ENCODE results near the gene CCDC112.
"Not testable (repeated sequence)": the region's sequence is repeated elsewhere in the genome, so short reads cannot be mapped to it uniquely, and the experiment has no call there.

CCDC112 gene, protein sequence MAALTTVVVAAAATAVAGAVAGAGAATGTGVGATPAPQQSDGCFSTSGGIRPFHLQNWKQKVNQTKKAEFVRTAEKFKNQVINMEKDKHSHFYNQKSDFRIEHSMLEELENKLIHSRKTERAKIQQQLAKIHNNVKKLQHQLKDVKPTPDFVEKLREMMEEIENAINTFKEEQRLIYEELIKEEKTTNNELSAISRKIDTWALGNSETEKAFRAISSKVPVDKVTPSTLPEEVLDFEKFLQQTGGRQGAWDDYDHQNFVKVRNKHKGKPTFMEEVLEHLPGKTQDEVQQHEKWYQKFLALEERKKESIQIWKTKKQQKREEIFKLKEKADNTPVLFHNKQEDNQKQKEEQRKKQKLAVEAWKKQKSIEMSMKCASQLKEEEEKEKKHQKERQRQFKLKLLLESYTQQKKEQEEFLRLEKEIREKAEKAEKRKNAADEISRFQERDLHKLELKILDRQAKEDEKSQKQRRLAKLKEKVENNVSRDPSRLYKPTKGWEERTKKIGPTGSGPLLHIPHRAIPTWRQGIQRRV

DNA sequence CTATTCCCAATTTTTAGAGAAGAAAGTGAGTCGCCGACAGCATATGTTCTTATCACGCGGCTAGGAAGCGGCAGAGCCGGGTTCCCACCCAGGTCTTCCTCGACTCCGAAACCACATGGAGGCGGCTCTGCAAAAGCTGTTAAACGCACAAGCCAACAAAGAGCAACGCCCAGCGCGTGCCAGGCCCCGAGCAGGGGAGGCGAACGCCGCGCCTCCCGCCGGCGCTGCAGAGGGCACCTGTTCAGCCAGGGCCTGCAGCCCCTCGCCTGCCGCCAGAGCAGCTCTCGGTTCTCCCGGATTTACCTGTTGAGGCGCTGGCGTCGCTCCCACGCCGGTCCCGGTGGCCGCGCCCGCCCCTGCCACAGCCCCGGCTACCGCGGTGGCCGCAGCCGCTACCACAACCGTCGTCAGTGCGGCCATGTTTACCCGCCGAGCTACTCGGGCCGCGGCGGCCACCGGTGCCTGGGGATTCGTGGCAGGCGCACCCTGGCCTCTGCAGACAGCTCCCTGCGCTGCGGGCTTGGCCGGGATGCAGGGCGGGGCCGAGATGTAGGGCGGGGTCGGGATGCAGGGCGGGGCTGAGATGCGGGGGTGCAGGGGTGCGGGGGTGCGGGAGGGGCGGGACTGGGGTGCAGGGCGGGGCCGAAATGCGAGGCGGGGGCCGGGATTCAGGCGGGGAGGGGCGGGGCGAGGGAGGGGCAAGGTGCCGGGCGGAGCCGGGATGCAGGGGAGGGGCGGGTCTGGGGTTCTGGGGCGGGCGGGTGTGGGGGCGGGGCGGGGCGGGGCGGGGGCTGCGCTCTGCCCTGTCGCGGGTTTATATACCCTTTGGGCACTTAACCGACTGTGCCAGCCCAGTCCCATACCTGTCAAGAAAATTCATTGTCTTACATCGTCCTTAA is at the start of gene CCDC112:
CCDC112 (minus strand) TSS at position 531 of the 899 bp plus-strand sequence; CDS start at position 420, 111 bp downstream.
- DNase-seq (ENCODE audit: low spot score) = peak; percentile 76

DNA sequence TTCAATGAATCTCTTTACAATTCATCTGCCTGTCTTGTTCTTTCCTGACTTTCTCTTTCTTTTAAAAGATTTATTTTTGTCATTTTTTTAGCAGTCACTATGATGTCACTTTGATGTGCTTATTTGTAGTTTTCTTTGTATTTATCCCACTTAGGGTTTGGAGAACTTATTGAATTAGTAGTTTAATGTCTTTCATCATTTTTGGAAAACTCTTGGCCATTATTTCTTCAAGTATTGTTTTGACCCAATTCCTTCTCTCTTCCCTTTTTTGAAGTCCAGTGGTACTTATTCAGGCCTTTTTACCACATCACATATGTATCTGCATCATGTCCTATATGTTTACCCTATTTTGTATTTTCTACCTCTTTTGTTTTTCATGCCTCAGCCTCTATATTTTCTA is 48.9 kb upstream of the CCDC112 start:
- no peak for DNase-seq (ENCODE audit: low spot score)

DNA sequence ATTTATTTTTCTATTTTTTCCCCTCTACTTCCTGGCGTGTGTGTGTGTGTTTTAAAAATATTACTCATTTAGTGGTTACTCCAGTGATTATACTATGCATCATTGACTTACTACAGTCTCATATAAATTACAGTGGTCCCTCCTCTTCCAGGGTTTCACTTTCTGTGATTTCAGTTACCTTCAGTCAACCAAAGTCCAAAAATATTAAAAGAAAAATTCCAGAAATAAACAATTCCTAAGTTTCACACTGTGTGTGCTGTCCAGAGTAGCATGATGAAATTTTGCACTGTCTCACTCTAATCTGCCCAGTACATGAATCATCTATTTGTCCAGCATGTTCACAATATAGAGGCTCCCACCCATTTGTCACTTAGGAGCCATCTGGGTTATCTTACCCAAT is 47.4 kb upstream of the CCDC112 start:
- DNase-seq (ENCODE audit: low spot score) = no peak

DNA sequence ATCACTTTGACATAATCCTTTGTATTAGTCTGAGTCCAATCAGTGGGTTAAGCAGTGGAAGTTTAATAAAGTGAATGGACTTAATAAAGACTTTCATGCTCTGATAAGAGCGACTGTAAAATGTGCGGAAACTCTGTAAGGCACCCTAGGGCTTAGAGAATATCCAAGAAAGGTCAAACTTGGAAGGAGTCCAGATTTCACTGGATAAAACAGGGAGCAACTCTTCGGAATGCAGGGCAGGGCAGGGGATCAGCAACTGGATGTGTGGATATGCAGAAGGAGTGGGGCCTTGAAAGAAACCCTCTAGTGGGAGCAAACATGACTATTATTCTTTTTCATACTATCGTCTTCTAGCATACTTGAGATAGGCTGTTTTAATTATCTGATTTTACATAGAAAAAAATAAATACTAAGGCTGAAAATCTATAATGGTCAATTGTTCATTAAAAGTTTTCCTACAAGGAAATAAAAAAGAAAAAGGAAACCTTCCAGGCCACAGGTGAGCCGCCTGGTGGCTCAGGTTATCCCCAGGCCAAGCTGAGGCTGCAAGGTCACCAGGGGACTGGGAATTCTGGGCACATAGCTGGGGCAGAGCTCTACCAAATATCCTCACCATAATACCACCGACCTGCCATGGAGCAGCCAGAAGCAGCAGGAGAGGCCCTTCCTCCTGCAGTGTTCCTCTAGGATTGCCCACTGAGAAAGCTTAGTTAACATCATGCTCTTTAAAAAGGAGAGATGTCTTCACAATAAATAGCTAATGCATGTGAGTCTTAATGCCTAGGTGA is 46.3 kb upstream of the CCDC112 start:
- no peak for DNase-seq (ENCODE audit: low spot score)

DNA sequence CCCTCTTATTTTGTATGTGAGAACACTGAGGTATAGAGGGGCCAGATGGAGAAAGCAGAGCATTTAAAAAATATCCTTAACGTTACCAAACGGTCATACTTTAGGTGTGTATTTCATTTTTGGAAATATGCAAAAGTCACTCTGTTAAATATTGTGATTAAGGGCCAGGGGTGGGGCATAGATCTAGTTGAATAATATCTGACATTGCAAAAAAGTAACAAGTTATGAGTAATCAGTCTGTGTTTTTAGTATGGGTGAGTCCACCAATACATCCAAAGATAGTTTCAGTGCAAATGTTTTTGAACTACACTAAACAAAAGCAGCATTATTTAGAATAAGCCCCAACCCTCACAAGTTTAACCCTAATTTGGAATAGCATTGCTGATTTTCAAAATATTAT is 45.3 kb upstream of the CCDC112 start:
- DNase-seq (ENCODE audit: low spot score) = no peak

DNA sequence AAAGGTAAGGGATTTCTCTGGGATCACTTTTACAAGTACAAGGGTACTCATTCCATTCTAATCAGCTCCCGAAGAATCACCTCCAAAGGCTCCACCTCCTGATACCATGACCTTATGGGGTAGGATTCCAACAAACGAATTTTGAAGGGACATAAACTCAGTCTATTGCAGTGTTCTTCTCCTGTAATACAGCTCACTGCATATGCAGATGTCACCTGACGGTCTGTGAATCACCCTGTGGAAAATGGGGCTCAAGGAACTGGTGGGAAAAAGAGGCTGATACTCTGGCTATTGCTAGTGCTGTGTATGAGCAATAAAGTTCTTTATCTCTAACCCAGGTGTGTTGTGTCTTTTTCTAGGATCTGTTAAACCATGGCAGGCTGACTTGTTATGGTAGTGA is 42.4 kb upstream of the CCDC112 start:
- no peak for DNase-seq (ENCODE audit: low spot score)

DNA sequence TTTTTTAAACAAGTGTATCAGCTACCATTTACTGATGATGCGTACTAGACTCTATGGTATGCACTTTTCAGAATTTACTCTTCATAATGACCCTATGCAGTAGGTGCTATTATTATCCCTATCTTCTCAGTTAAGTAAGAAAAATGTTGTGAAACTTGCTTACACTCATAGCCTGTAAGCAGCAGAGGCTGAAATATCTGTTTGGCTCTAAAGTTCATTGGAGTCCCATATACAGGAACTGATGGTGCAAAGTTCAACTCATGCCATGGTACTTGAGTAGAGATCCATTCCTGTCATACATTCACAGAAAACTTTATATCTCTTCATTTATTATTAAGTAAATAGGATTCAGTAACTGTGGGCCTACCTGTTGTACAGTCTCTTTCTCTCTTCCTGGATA is 41.4 kb upstream of the CCDC112 start:
- DNase-seq (ENCODE audit: low spot score) = no peak

DNA sequence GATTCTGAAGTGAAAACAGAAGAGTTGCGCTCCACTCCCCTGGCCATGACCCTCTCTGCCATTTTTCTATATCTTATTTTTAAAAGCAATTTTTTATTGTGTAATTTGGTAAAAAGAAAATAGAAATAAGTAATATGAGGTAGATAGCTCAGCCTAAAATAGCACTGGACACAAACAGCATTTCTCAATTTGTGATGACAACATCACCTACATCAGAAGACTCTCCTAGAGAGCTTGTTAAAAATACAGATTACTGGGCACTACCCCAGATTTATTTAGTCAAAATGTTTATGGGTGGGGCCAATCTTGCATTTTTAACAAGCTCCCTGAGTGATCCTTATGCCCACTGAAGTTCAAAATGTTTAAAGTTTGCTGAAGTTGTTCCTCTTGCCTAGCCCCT is 40.5 kb upstream of the CCDC112 start:
- no peak for DNase-seq (ENCODE audit: low spot score)

DNA sequence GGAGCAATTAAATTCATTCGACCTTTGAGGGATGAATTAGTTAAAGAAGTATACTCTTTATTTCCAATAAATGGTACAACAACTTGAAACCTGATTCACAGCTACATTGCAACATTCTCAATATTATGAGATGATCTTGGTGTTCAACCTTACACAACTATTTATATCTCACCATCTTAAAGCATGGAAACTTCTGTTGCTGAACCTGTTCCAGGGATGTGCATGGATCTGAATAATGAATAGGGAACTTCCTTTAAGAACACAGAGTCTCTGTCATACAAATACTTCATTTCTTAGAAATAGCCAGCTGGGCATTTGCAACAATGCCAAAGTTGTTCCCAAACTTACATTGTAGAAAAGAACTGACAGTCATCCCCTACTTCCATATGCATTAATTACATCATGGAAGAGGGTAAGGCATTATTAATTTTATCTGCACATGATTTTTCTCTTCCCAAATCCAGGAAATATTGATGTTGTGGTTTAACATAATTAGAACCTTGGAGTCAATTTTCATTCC is 39.8 kb upstream of the CCDC112 start:
- peak; percentile 38 for DNase-seq (ENCODE audit: low spot score)

DNA sequence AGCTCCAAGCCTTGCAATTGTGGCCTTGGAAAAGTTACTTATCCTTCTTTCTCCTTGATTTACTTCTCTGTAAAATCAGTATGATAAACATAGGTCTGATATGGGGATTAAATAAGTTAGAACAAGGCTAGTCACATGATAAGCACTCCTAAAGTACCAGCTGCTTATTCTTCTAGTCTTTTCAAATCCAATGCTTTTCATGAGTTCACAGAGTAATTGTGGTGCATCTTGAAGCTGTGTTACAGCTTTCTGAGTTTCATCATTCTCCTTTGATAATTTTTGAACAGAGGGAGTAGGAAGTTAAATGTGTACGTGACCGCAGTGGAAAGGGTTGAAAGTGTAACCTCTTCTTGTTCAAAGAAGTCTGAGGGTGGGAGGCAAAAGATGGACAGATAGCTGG is 38.8 kb upstream of the CCDC112 start:
- no peak for DNase-seq (ENCODE audit: low spot score)

DNA sequence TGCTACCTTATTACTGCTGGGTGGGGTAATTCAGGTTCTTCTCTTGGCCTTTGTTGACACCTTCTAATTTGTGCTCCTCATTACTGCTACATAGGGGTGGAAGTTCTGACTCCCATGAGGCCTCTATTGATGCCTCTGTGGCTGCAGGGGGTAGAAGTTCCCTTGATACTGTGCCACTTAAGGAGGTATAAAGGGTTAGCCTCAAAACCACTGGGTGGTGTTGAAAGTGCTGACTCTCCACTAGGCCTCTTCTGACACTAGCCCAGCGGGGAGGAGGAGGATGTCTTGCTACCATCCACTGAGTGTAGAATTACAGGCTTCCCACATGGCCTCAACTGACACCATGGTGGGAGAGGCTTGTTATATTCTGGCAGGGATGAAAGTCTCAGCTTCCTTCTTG is 36.7 kb upstream of the CCDC112 start:
- DNase-seq (ENCODE audit: low spot score) = no peak

DNA sequence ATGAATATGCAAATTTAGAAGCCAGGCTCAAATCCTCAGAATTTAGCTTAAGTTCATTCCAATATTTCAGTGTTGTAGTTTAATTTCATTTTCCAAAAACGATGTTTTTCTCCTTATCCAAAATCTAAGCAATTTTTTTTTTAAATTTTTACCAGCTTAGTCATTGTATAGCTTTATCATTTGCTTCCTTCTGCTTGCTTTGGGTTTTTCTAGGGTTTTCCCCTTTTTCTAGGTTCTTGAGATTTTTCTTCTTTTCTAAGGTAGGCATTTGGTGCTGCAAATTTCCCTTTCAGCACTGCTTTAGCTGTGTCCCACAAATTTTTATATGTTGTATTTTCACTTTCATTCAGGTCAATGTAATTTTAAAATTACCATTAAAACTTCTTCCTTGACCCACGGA is 34.4 kb upstream of the CCDC112 start:
- DNase-seq (ENCODE audit: low spot score) = no peak

DNA sequence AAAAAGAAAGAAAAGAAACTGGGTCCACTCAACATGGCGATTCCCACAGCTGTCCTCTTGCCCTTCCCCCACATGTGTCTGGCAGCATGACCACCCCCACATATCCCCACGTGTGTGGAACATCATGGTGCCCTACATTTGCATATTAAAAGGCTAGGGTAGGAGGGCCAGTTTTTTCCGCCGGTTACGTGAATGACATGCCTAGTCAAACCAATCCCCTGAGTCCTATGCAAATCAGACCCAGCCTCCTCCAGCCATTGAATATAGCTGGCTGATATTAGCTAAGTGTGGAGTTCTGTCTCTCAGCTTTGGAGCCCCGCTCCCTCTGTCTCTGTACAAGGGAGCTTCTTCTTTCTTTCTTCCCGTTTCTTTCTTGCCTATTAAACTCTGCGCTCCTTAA is 33.0 kb upstream of the CCDC112 start:
- DNase-seq (ENCODE audit: low spot score) = no peak

DNA sequence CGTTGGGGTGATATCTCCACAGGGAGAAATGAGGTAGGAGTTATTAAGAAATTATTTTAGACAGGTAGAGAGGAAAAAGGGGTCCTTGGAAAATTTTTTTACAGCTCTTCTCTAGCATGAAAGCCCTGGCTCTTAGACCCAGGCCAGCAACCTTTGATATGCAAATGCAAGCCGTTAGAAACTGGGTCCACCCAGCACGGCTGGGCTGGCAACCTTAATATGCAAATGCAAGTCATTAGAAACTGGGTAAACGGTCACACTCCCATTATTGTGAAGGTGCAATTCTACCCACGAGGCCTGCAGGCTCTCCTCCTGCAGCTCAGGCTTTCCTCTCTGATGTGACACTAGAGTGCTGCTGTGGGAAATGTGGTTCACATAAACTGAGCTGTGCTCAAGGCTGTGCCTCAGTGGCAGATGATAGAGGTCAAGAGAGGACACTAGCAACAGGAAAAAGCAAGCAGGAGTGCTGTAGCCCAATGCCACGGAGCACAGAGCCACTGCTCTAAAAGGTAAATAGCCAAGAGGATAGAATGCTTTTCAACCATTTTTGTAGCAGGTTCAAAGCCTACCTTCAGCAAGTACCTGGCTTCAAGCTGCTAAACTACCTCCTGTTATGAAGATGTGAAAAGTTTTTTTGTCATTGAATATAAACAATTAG is 32.3 kb upstream of the CCDC112 start:
- DNase-seq (ENCODE audit: low spot score) = not testable (repeated sequence)

DNA sequence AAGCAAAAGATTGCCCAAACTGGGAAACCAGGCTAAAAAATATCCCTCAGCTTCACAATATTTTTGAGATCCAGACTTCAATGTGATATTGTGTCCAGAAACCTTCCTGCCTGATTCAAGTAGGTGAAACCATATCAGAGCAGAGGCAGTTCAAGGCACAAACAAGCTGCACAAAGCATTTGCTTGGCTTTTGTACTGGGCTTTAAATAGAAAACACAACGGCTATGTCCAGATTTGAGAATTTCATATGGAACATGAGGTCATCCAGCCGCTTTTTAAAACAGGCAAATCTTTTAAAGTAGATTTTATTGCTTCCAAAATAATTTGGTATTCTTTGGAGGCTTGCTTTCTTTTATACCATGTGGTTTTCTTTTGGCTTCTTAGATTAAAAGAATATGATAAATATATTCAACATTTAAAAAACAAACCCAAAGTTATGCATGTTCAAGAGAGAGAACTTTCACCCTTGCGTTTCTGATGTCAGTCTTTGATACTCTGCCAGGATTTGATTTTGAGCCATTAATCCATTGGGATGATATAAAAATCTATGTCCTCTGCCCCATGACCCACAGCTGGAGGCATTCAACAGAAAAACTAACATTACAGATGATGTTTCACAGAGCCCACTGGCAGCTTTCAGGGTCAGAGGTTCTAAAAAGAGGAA is 29.0 kb upstream of the CCDC112 start:
- DNase-seq (ENCODE audit: low spot score) = no peak

DNA sequence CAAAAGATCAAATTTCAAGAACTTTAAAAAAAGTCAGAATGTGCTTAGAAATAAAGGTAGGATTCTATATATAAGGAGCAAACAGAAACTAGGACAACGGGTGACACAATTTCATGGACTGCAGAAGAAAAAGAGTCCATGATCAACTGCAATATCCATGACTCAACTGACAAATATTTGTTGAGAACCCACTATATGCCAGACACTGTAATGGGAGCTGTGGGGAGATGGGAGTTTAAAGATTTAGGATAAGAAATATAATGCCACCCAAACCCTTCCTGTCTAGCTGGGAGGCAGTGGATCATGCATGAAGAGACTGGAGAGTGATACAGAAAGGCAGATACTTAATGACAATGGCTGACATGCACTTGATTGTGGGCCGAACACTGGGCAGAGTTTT is 27.6 kb upstream of the CCDC112 start:
- DNase-seq (ENCODE audit: low spot score) = no peak

DNA sequence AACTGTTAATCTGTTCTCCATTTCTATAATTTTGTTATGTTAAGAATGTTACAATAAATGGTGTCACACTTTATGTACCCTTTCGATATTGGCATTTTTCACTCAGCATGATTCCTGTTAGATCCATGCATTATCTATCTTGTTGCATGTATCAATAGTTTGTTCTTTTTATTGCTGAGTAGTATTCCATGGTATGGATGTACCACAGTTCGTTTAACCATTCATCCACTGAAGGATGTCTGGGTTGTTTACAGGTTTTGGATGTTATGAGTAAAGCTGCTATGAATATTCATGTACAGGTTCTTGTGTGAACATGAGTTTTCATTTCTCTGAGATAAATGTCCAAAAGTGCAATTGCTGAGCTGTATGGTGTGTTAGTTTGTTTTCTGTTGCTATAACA is 26.3 kb upstream of the CCDC112 start:
- DNase-seq (ENCODE audit: low spot score) = no peak

DNA sequence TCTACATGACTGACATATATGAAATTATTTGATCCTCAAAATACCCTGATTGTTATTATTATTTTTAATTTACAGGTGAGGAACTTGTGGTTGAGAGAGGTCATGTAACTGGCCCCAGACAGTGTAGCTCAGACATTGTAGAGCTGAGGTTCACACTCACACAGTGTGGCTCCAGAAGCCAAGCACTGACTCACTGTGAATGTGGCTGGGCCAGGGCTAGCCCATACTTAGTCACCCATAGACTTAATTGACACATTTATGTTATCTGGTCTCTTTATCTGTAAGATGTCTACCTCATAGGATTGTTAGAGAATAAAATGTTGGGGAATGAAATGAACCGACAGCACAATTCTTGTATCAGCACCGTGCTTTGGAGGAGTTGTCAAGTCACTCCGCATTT is 24.9 kb upstream of the CCDC112 start:
- DNase-seq (ENCODE audit: low spot score) = no peak

DNA sequence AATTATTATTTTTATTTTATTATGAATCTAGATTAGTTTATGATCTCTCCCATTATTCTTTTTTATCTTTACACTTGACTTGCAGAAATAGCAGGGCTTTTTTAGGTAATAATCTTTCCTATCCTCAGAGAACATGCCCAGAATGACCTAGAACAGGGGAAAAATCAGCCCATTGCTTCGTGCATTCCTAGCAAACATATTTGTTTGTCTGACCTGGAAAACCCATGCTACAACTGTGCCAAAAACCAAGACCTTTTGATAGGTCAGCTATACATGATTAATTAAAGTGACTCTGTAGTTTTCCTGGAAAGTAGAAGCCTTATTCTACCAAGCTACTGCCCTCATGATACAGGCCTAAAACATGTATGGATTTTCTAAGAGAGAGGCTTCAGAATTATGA is 24.1 kb upstream of the CCDC112 start:
- no peak for DNase-seq (ENCODE audit: low spot score)

DNA sequence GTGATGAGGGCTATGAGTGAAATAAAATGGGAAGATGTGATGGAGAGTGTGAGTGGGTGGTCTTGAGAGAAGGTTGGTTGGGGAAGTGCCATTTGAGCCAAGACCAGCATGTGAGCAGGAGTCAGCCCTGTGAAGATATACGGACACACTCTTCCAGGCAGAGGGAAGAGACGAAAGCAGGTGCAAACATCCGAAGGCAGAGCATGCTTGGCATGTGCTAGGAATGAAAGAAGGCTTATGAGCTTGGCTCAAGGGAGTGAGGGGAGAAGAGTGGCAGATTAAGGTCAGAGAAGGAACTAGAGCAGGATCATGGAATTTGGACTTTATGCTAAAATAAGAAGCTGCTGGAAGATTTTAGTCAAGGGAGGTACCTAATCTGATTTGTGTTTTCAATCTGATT is 23.6 kb upstream of the CCDC112 start:
- DNase-seq (ENCODE audit: low spot score) = no peak

DNA sequence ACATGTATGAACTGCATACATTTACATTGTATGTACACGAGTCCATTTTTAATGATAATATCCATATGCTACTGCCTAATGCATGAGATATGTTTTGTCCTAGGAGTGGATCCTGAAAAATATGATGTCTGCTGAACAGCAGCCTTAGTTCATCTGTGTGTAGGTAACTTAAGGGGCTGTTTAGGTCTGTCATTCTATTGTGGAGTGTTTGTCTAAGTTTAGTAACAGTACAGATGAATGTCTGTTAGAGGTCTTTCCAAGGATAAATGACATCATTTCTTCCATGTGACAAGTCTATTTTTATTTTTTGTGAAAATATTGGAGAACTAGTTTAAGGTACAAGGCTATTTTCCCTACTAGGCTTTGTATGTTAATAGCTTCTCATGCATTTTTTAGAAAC is 22.6 kb upstream of the CCDC112 start:
- DNase-seq (ENCODE audit: low spot score) = no peak

Measured in COLO829 (cell line).